Stimulated activated CD4-positive, alpha-beta T cell treated with anti-CD3 and anti-CD28 coated beads, Interleukin-12 subunit alpha, Interleukin-12 subunit beta, amount 100 ng/mL, for 24 hours (primary cell): ENCODE measurements around the gene RPS3.
A peak's percentile ranks its signal among the peaks of the same experiment; 100 is the strongest.

Experiments
- DNase-seq, 2 experiments: peaks; one replicate each; pipeline ENCODE4 v3.0.0-alpha.2; 2020; ENCODE audit warnings: low read depth in 2 of 2

RPS3 gene

GRCh38 chr11:75413864-75414263 lies 14.5 kb downstream of the RPS3 start:
- no peak for DNase-seq

- DNase-seq = no peak
These were observed 21.1 kb downstream of the RPS3 start for GRCh38 chr11:75420224-75421034.

GRCh38 chr11:75421035-75421602 lies 21.8 kb downstream of the RPS3 start:
- no peak for DNase-seq

GRCh38 chr11:75421902-75422247 lies 22.6 kb downstream of the RPS3 start:
- no peak for DNase-seq

GRCh38 chr11:75422248-75423231 lies 23.2 kb downstream of the RPS3 start:
- DNase-seq = no peak

- DNase-seq = no peak
These were observed 24.4 kb downstream of the RPS3 start for GRCh38 chr11:75423721-75424120.

- DNase-seq = no peak
These were observed 25.1 kb downstream of the RPS3 start for GRCh38 chr11:75424396-75424795.

GRCh38 chr11:75425422-75425821 lies 26.1 kb downstream of the RPS3 start:
- no peak for DNase-seq

- no peak for DNase-seq
These were observed 27.4 kb downstream of the RPS3 start for GRCh38 chr11:75426720-75427086.

GRCh38 chr11:75427181-75427580 lies 27.9 kb downstream of the RPS3 start:
- no peak for DNase-seq

- peak; percentile 45 to 72 for DNase-seq
These were observed 29.0 kb downstream of the RPS3 start for GRCh38 chr11:75428281-75428724.

- no peak for DNase-seq
These were observed 29.8 kb downstream of the RPS3 start for GRCh38 chr11:75428989-75429640.

GRCh38 chr11:75429641-75429901 lies 30.3 kb downstream of the RPS3 start:
- DNase-seq = no peak

GRCh38 chr11:75429902-75430713 lies 30.8 kb downstream of the RPS3 start:
- peak; percentile 19 to 35 for DNase-seq

GRCh38 chr11:75430714-75431532 lies 31.6 kb downstream of the RPS3 start:
- no peak for DNase-seq

- no peak for DNase-seq
These were observed 32.5 kb downstream of the RPS3 start for GRCh38 chr11:75431533-75432525.

- no peak for DNase-seq
These were observed 33.6 kb downstream of the RPS3 start, which contains the start of gene KLHL35 for GRCh38 chr11:75432911-75433321. KLHL35 (minus strand) TSS chr11:75433203; CDS start chr11:75430629, 2,574 bp downstream.

- no peak for DNase-seq
These were observed 34.1 kb downstream of the RPS3 start for GRCh38 chr11:75433443-75433842.

- DNase-seq = no peak
These were observed 34.7 kb downstream of the RPS3 start for GRCh38 chr11:75434051-75434450.
